Parathyroid adenoma (tissue), 2 donors: ENCODE data around the gene PLEKHG5.

Source experiments
- H2AFZ ChIP-seq: fragments of 300-600 bp; sonication (generic); one replicate; pipeline ENCODE4 v1.7.0; 2017; ENCODE audit warnings: antibody characterized with exemption, mild to moderate bottlenecking
- H3K27ac ChIP-seq: fragments of 300-600 bp; sonication (generic); one replicate; pipeline ENCODE4 v1.7.0; 2017
- H3K27me3 ChIP-seq: fragments of 300-600 bp; sonication (generic); one replicate; pipeline ENCODE4 v1.7.0; 2017; ENCODE audit warnings: low read length; ENCODE audit not compliant: control insufficient read depth, insufficient read depth
- H3K36me3 ChIP-seq: fragments of 300-600 bp; sonication (generic); one replicate; pipeline ENCODE4 v1.7.0; 2017; ENCODE audit warnings: low read length; ENCODE audit not compliant: control insufficient read depth, insufficient read depth
- H3K4me1 ChIP-seq: fragments of 300-600 bp; sonication (generic); one replicate; pipeline ENCODE4 v1.7.0; 2017; ENCODE audit warnings: control low read depth
- H3K4me2 ChIP-seq: fragments of 300-600 bp; sonication (generic); one replicate; pipeline ENCODE4 v1.7.0; 2017; ENCODE audit warnings: low read length
- H3K4me3 ChIP-seq: fragments of 300-600 bp; sonication (generic); one replicate; pipeline ENCODE4 v1.7.0; 2017; ENCODE audit warnings: low read depth, low read length
- H3K79me2 ChIP-seq: fragments of 300-600 bp; sonication (generic); one replicate; pipeline ENCODE4 v1.7.0; 2017; ENCODE audit warnings: control low read depth
- H3K9ac ChIP-seq: fragments of 300-600 bp; sonication (generic); one replicate; pipeline ENCODE4 v1.7.0; 2017; ENCODE audit warnings: mild to moderate bottlenecking
- H3K9me3 ChIP-seq: fragments of 300-600 bp; sonication (generic); one replicate; pipeline ENCODE4 v1.7.0; 2017; ENCODE audit warnings: low read length; ENCODE audit not compliant: control insufficient read depth
- CTCF ChIP-seq: fragments of 300-600 bp; sonication (generic); IDR thresholded peaks from one replicate; pipeline ENCODE4 v1.7.0; 2017; ENCODE audit warnings: antibody characterized with exemption, mild to moderate bottlenecking
- donor health status: primary hyperparathyroidism.

The PLEKHG5 gene

GRCh38 chr1:6427441-6428390, 63.8 kb downstream of the PLEKHG5 start:
- Histone ChIP-seq H3K9ac (no peak overlapping the region), H3K9me3 (no peaks in the 10 kb centered on the region), H3K27me3 (no peaks in the 10 kb centered on the region), H2AFZ (no peak overlapping the region), H3K4me3 (no peak overlapping the region), H3K79me2 (no peaks in the 10 kb centered on the region), H3K4me1 (peaks cover 12% of the 10 kb centered on the region), H3K27ac (no peak overlapping the region), H3K4me2 (no peak overlapping the region), H3K36me3 (no peaks in the 10 kb centered on the region)
- no peak for TF ChIP-seq CTCF

GRCh38 chr1:6426972-6427350, 64.5 kb downstream of the PLEKHG5 start:
- no peak overlapping the region for H2AFZ ChIP-seq
- no peak overlapping the region for H3K9ac ChIP-seq
- no peaks in the 10 kb centered on the region for H3K79me2 ChIP-seq
- H3K36me3 ChIP-seq = no peaks in the 10 kb centered on the region
- no peak overlapping the region for H3K4me2 ChIP-seq
- no peak overlapping the region for H3K4me3 ChIP-seq
- no peak for TF ChIP-seq CTCF
- peaks cover 12% of the 10 kb centered on the region for H3K4me1 ChIP-seq
- no peaks in the 10 kb centered on the region for H3K27me3 ChIP-seq
- H3K9me3 ChIP-seq = no peaks in the 10 kb centered on the region
- H3K27ac ChIP-seq = no peak overlapping the region

- no peak overlapping the region for H3K4me2 ChIP-seq
- no peaks in the 10 kb centered on the region for H3K9me3 ChIP-seq
- no peaks in the 10 kb centered on the region for H3K27me3 ChIP-seq
- H3K79me2 ChIP-seq = no peaks in the 10 kb centered on the region
- peaks cover 12% of the 10 kb centered on the region for H3K4me1 ChIP-seq
- H3K4me3 ChIP-seq = no peak overlapping the region
- H3K27ac ChIP-seq = no peak overlapping the region
- H3K9ac ChIP-seq = no peak overlapping the region
- no peak for TF ChIP-seq CTCF
- H3K36me3 ChIP-seq = no peaks in the 10 kb centered on the region
- no peak overlapping the region for H2AFZ ChIP-seq
These were observed 65.0 kb downstream of the PLEKHG5 start for GRCh38 chr1:6426277-6426971.

GRCh38 chr1:6425658-6426057, 65.8 kb downstream of the PLEKHG5 start:
- H3K4me1 ChIP-seq = peaks cover 12% of the 10 kb centered on the region
- no peak for TF ChIP-seq CTCF
- no peak overlapping the region for H3K4me3 ChIP-seq
- H3K36me3 ChIP-seq = no peaks in the 10 kb centered on the region
- H2AFZ ChIP-seq = no peak overlapping the region
- H3K79me2 ChIP-seq = no peaks in the 10 kb centered on the region
- no peak overlapping the region for H3K9ac ChIP-seq
- H3K4me2 ChIP-seq = no peak overlapping the region
- no peaks in the 10 kb centered on the region for H3K9me3 ChIP-seq
- H3K27me3 ChIP-seq = no peaks in the 10 kb centered on the region
- no peak overlapping the region for H3K27ac ChIP-seq
